HG03060 (cell line): ENCODE measurements around the gene TRPM1.

Experiments
- ATAC-seq: cut with Tn5 transposase; IDR thresholded peaks from one replicate; pipeline ENCODE4 v1.9.1; 2021; ENCODE audit warnings: low read depth, moderate number of reproducible peaks; ENCODE audit not compliant: unreplicated experiment

Gene TRPM1

GRCh38 chr15:31051496-31052080 lies 49.9 kb downstream of the TRPM1 start:
- no peak for ATAC-seq

GRCh38 chr15:31050953-31051352 lies 50.6 kb downstream of the TRPM1 start:
- no peak for ATAC-seq

- no peak for ATAC-seq
These were observed 51.6 kb downstream of the TRPM1 start for GRCh38 chr15:31049682-31050615.

- no peak for ATAC-seq
These were observed 52.4 kb downstream of the TRPM1 start for GRCh38 chr15:31049111-31049510.

GRCh38 chr15:31047437-31047836 lies 54.1 kb downstream of the TRPM1 start:
- no peak for ATAC-seq

- no peak for ATAC-seq
These were observed 54.7 kb downstream of the TRPM1 start for GRCh38 chr15:31046759-31047359.

GRCh38 chr15:31045606-31046005 lies 55.9 kb downstream of the TRPM1 start:
- ATAC-seq = no peak

GRCh38 chr15:31042751-31043150 lies 58.8 kb downstream of the TRPM1 start:
- no peak for ATAC-seq

GRCh38 chr15:31041610-31042009 lies 59.9 kb downstream of the TRPM1 start:
- ATAC-seq = no peak

- no peak for ATAC-seq
These were observed 60.9 kb downstream of the TRPM1 start for GRCh38 chr15:31040611-31041010.

GRCh38 chr15:31039961-31040360 lies 61.6 kb downstream of the TRPM1 start:
- no peak for ATAC-seq

GRCh38 chr15:31037731-31038477 lies 63.6 kb downstream of the TRPM1 start:
- ATAC-seq = no peak

- no peak for ATAC-seq
These were observed 64.7 kb downstream of the TRPM1 start for GRCh38 chr15:31036783-31037182.

GRCh38 chr15:31035610-31036009 lies 65.9 kb downstream of the TRPM1 start:
- no peak for ATAC-seq

GRCh38 chr15:31034152-31034551 lies 67.4 kb downstream of the TRPM1 start:
- ATAC-seq = no peak

- no peak for ATAC-seq
These were observed 68.6 kb downstream of the TRPM1 start for GRCh38 chr15:31032961-31033371.

GRCh38 chr15:31031471-31032067 lies 70.0 kb downstream of the TRPM1 start:
- no peak for ATAC-seq

GRCh38 chr15:31027910-31028578 lies 73.5 kb downstream of the TRPM1 start:
- no peak for ATAC-seq

GRCh38 chr15:31025996-31026395 lies 75.5 kb downstream of the TRPM1 start:
- ATAC-seq = no peak

GRCh38 chr15:31024979-31025378 lies 76.5 kb downstream of the TRPM1 start:
- ATAC-seq = no peak
